Uterus (tissue), 4 donors: ENCODE results near the gene SH3RF3. TPM values are rescaled to one million over a fixed set of nuclear protein-coding genes. Genes with fewer than 3 reads are reported as not detected.
A peak's percentile ranks its signal among the peaks of the same experiment; 100 is the strongest.

Experiments
- DNase-seq, 2 donors: peaks; one replicate each; pipeline ENCODE4 v3.0.0-alpha.2; 2019 to 2020
- H3K27ac ChIP-seq, 2 donors: fragments of 200-600 bp; sonication (generic); 1 replicate in 1 of 2; 2 replicates in 1 of 2; pipeline ENCODE4 v1.5.1; 2016 to 2018
- H3K27me3 ChIP-seq, 2 donors: fragments of 200-600 bp; sonication (generic); one replicate each; pipeline ENCODE4 v1.5.1; 2018 to 2019; ENCODE audit warnings: control low read depth in 1 of 2
- H3K36me3 ChIP-seq, 2 donors: fragments of 200-600 bp; sonication (generic); one replicate each; pipeline ENCODE4 v1.5.1; 2019; ENCODE audit warnings: control low read depth in 1 of 2
- H3K4me1 ChIP-seq, 2 donors: fragments of 200-600 bp; sonication (generic); one replicate each; pipeline ENCODE4 v1.5.1; 2018 to 2019; ENCODE audit warnings: control low read depth in 1 of 2
- H3K4me3 ChIP-seq, 2 donors: fragments of 200-600 bp; sonication (generic); 1 replicate in 1 of 2; 2 replicates in 1 of 2; pipeline ENCODE4 v1.5.1; 2018 to 2019; ENCODE audit warnings: mild to moderate bottlenecking in 1 of 2
- H3K9me3 ChIP-seq, 2 donors: fragments of 200-600 bp; sonication (generic); one replicate each; pipeline ENCODE4 v1.5.1; 2019; ENCODE audit warnings: control low read depth in 1 of 2
- POLR2A ChIP-seq, 2 donors: fragments of 450-650 bp; IDR thresholded peaks; one replicate each; pipeline ENCODE4 v1.6.1; 2016; ENCODE audit warnings: antibody characterized with exemption in 2 of 2, mild to moderate bottlenecking in 1 of 2, moderate library complexity in 1 of 2
- intact Hi-C: fragments of 100-400 bp; cut with DNase I; formaldehyde crosslinking; loops from one replicate; pipeline ENCODE4 v1.15.1; 2023; ENCODE audit warnings: low total_unique reads
- total RNA-seq, 4 donors: library from RNA; depleted of rRNA in 3 of 4; stranded (reverse); fragments of >200 nt in 3 of 4; gene quantifications; one replicate each; pipeline versions ENCODE4 v1.1.0 to v1.2.4, GENCODE V29; 2014 to 2023
- TF ChIP-seq, protein P1 (sequence below), 4 experiments: fragments of 200-600 bp in 2 of 4; fragments of 450-650 bp in 2 of 4; sonication (generic) in 2 of 4; IDR thresholded peaks; one replicate each; pipeline ENCODE4 v1.5.1; 2016 to 2019; ENCODE audit warnings: antibody characterized with exemption in 4 of 4, mild to moderate bottlenecking in 2 of 4, moderate library complexity in 1 of 4
- donor health status: DM: yes; HTN: yes; CAD: no.

SH3RF3 gene
- total RNA-seq, 4 donors from 2014 or later = 5.1 to 10.2 (median 8.7) TPM; not detected in 1

DNA sequence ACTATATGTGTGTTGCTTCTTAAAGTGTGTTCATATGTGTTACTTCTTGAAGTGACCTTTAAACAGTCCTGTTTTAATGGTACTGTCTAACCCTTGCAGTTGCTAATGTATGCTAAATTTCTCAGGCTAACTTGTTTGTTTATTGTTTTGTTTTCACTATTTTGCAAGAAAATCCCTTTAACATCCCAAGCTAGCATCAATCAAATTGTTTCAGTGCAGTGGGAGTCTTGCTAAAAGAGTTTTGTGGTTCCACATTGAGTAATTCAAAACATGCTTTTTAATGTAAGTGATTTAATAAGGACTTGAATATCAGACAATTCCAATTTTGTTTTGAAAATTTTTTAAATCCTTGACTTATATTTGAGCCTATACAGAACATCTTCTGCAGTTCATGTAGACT is 3.6 kb downstream of the SH3RF3 start:
- no peak overlapping the region for H3K4me3 ChIP-seq
- no peak for DNase-seq
- no peaks in the 10 kb centered on the region for H3K27me3 ChIP-seq
- H3K27ac ChIP-seq = no peak overlapping the region
- TF ChIP-seq POLR2A (IDR thresholded peaks at IDR 0.05) = no peak
- TF ChIP-seq, protein P1, sequence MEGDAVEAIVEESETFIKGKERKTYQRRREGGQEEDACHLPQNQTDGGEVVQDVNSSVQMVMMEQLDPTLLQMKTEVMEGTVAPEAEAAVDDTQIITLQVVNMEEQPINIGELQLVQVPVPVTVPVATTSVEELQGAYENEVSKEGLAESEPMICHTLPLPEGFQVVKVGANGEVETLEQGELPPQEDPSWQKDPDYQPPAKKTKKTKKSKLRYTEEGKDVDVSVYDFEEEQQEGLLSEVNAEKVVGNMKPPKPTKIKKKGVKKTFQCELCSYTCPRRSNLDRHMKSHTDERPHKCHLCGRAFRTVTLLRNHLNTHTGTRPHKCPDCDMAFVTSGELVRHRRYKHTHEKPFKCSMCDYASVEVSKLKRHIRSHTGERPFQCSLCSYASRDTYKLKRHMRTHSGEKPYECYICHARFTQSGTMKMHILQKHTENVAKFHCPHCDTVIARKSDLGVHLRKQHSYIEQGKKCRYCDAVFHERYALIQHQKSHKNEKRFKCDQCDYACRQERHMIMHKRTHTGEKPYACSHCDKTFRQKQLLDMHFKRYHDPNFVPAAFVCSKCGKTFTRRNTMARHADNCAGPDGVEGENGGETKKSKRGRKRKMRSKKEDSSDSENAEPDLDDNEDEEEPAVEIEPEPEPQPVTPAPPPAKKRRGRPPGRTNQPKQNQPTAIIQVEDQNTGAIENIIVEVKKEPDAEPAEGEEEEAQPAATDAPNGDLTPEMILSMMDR (IDR thresholded peaks at IDR 0.05) = no peak
- no peaks in the 10 kb centered on the region for H3K9me3 ChIP-seq
- no peaks in the 10 kb centered on the region for H3K4me1 ChIP-seq
- no peaks in the 10 kb centered on the region for H3K36me3 ChIP-seq
- intact Hi-C loops = no loop called here

DNA sequence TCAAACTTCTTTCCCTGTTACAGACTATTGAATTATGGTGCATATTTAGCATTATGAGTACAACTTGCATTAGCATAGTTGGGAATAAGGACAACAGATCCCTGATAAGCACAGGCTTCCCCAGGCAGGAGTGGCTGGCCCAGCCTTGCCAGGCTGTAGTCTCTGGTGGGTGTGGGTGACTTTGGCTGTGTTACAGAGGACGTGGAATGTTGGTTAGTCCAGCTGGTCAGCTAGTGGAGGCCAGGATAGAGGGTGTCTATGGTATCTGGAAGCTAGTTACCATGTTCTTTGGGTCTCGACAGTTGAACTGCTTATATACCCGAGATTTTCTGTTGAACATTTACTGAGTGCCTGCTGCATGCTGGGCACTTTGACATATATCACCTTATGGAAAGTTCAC is 4.7 kb downstream of the SH3RF3 start:
- no peak overlapping the region for H3K4me3 ChIP-seq
- TF ChIP-seq, protein P1 (IDR thresholded peaks at IDR 0.05) = no peak
- no peak for TF ChIP-seq POLR2A (IDR thresholded peaks at IDR 0.05)
- no peak for DNase-seq
- H3K36me3 ChIP-seq = no peaks in the 10 kb centered on the region
- intact Hi-C loops = no loop called here
- no peaks in the 10 kb centered on the region for H3K4me1 ChIP-seq
- no peak overlapping the region for H3K27ac ChIP-seq
- no peaks in the 10 kb centered on the region for H3K27me3 ChIP-seq
- H3K9me3 ChIP-seq = no peaks in the 10 kb centered on the region

DNA sequence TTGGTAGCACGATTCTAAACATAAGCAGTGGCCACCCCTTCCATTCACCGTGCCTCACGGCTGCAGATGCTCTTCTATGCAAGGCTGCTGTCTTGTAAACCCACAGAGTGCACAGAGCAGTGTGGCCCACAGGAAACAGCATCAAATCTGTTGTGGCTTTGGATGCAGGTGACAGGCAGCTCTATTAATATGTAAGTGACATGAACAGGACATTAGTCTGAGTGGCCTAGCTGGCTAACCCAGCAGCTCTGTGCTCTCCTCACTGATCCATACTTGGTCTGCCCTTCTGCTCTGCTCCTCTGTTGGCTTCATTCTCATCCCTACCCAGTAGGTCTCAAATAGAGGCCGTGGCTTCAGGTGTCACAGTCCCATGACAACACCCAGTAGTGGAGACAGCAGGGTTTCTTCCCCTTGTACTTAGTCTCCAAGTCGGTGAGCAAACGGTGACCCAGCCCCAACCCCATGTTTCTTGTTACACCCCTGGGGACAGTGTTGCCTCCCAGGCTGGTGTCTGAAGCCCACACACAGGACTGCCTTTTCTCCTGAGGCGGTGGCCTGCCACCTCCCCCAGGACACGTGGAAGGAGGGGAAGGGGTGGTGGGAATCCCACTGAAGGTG is 5.8 kb downstream of the SH3RF3 start:
- no peak for TF ChIP-seq POLR2A (IDR thresholded peaks at IDR 0.05)
- TF ChIP-seq, protein P1 (IDR thresholded peaks at IDR 0.05) = no peak
- H3K4me1 ChIP-seq = no peaks in the 10 kb centered on the region
- H3K27me3 ChIP-seq = no peaks in the 10 kb centered on the region
- no peaks in the 10 kb centered on the region for H3K36me3 ChIP-seq
- intact Hi-C loops = no loop called here
- no peak for DNase-seq
- H3K9me3 ChIP-seq = no peaks in the 10 kb centered on the region
- no peak overlapping the region for H3K4me3 ChIP-seq
- no peak overlapping the region for H3K27ac ChIP-seq

DNA sequence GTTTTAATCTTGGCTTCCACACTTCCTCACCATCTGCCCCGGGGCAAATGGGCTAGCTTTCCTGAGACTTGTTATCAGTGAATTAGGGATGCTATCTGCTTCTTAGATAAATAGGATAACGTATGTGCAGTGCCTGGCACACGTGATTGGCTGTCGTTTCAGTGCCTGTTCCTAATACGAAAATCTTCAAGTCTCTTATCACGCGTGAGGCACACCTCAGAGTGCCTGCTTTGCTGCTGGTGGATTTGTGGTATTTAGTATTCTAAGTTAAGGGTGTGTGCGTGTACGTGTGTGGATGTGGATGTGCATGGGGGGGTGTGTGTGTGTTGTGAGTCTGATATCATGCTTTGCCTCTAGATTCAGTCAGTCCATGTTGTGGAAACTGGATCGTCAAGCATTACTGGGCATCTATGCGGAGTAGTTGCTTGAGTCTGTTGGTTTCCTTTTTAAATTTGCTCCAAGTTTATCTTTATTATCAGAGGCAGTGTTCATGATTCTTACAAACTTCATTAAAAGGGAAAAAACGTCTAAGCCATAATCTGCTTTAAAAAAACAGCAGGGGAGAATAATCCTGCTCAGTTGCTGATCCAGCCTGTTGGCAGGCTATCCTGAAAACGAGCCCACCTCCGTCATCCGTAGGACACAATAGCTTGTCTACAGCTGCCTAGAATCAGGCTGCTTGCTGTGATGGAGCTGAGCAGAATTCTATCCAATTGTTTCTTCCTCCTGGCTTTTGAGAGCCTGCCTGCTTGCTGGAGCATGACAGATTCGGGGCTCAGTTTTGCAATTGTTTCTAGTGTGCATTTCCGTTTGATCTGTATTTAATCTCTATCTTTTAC is 6.6 kb downstream of the SH3RF3 start:
- Histone ChIP-seq H3K27me3 (no peaks in the 10 kb centered on the region), H3K4me3 (no peak overlapping the region), H3K9me3 (no peaks in the 10 kb centered on the region), H3K27ac (no peak overlapping the region), H3K4me1 (no peaks in the 10 kb centered on the region), H3K36me3 (no peaks in the 10 kb centered on the region)
- intact Hi-C loops = no loop called here
- DNase-seq = peak in 1 of 2 donors; percentile 45
- TF ChIP-seq, protein P1 (IDR thresholded peaks at IDR 0.05) = no peak

DNA sequence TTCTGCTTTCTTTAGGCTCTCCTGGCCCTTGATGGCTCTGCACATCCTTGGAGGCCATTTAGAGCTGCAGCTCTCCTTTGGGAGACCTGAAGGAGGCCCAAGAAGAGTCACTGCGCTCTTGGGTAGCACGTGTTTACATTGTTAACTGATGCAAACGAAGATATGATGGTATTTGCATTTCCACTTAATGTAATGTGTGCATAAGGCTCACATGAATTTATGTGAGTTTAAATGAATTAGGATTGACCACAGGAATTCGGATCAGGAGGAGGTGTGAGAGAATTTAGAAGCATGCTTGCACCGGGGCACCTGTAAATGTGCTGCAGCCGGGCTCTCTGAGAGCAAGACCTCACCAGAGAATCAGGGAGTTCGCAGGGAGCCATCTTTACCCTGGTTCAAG is 7.5 kb downstream of the SH3RF3 start:
- TF ChIP-seq, protein P1 (IDR thresholded peaks at IDR 0.05) = no peak
- no peak for TF ChIP-seq POLR2A (IDR thresholded peaks at IDR 0.05)
- no peak overlapping the region for H3K27ac ChIP-seq
- intact Hi-C loops = no loop called here
- H3K9me3 ChIP-seq = no peaks in the 10 kb centered on the region
- H3K27me3 ChIP-seq = no peaks in the 10 kb centered on the region
- H3K4me3 ChIP-seq = no peak overlapping the region
- H3K36me3 ChIP-seq = no peaks in the 10 kb centered on the region
- DNase-seq = no peak
- no peaks in the 10 kb centered on the region for H3K4me1 ChIP-seq
